Fibroblast of lung (primary cell): ENCODE measurements around the gene CRKL.

Source experiments
- EZH2 ChIP-seq: IDR thresholded peaks from 2 replicates; pipeline ENCODE4 v1.5.1; 2012; ENCODE audit warnings: low read length, control low read depth, mild to moderate bottlenecking; ENCODE audit errors: missing control alignments
- TF ChIP-seq, protein P1 (sequence below), 2 donors: IDR thresholded peaks in 1 of 2; conservative IDR thresholded peaks in 1 of 2; 1 replicate in 1 of 2; 2 replicates in 1 of 2; pipeline ENCODE4 v1.5.1; 2011 to 2012; ENCODE audit warnings: low read length in 2 of 2, control low read depth in 1 of 2, inconsistent platforms in 1 of 2, low read depth in 1 of 2, mild to moderate bottlenecking in 1 of 2

- TF ChIP-seq, protein P1, sequence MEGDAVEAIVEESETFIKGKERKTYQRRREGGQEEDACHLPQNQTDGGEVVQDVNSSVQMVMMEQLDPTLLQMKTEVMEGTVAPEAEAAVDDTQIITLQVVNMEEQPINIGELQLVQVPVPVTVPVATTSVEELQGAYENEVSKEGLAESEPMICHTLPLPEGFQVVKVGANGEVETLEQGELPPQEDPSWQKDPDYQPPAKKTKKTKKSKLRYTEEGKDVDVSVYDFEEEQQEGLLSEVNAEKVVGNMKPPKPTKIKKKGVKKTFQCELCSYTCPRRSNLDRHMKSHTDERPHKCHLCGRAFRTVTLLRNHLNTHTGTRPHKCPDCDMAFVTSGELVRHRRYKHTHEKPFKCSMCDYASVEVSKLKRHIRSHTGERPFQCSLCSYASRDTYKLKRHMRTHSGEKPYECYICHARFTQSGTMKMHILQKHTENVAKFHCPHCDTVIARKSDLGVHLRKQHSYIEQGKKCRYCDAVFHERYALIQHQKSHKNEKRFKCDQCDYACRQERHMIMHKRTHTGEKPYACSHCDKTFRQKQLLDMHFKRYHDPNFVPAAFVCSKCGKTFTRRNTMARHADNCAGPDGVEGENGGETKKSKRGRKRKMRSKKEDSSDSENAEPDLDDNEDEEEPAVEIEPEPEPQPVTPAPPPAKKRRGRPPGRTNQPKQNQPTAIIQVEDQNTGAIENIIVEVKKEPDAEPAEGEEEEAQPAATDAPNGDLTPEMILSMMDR (conservative IDR thresholded peaks at IDR 0.05 in 1 of 2, IDR thresholded peaks at IDR 0.05 in 1 of 2; ENCODE audit: low read depth in 1 of 2, low read length in 2 of 2), result peak; percentile 47 to 64
- TF ChIP-seq EZH2, result no peak
Measured at GRCh38 chr22:20981787-20982562, 64.8 kb downstream of the CRKL start, which contains the start of gene LZTR1.
